Heart left ventricle (tissue), 16 donors: Measurements from ENCODE around the gene SDSL. TPM values are rescaled to one million over a fixed set of nuclear protein-coding genes. Genes with fewer than 3 reads are reported as not detected.

Source experiments
- ATAC-seq, 4 donors: fragments of 200-7000 bp; cut with Tn5 transposase; one replicate each; pipeline ENCODE4 v1.9.1; 2020 to 2022; ENCODE audit warnings: moderate library complexity in 4 of 4, mild to moderate bottlenecking in 3 of 4, moderate number of reproducible peaks in 1 of 4
- DNase-seq, 5 donors: peaks; one replicate each; pipeline ENCODE4 v3.0.0-alpha.2; 2020
- H3K27ac ChIP-seq, 12 donors: fragments of 200-600 bp; sonication (generic) in 4 of 12; one replicate each; pipeline versions ENCODE4 v1.5.0 to v1.8.0; 2016 to 2022; ENCODE audit warnings: mild to moderate bottlenecking in 2 of 12
- H3K27me3 ChIP-seq, 9 donors: fragments of 200-600 bp; sonication (generic) in 2 of 9; one replicate each; pipeline versions ENCODE4 v1.5.1 to v1.8.0; 2016 to 2022; ENCODE audit warnings: mild to moderate bottlenecking in 3 of 9
- H3K36me3 ChIP-seq, 9 donors: fragments of 200-600 bp; sonication (generic) in 2 of 9; one replicate each; pipeline versions ENCODE4 v1.5.0 to v1.8.0; 2018 to 2022; ENCODE audit warnings: mild to moderate bottlenecking in 2 of 9
- H3K4me1 ChIP-seq, 12 donors: fragments of 200-600 bp; sonication (generic) in 4 of 12; one replicate each; pipeline versions ENCODE4 v1.5.0 to v1.8.0; 2016 to 2022; ENCODE audit warnings: mild to moderate bottlenecking in 3 of 12
- H3K4me3 ChIP-seq, 12 donors: fragments of 200-600 bp; sonication (generic) in 4 of 12; one replicate each; pipeline versions ENCODE4 v1.5.0 to v1.8.0; 2017 to 2022; ENCODE audit warnings: mild to moderate bottlenecking in 9 of 12, moderate library complexity in 4 of 12
- H3K9me3 ChIP-seq, 12 donors: fragments of 200-600 bp; sonication (generic) in 4 of 12; one replicate each; pipeline versions ENCODE4 v1.5.0 to v1.8.0; 2016 to 2022; ENCODE audit warnings: mild to moderate bottlenecking in 1 of 12
- CTCF ChIP-seq, 12 donors: fragments of 200-600 bp; sonication (generic) in 4 of 12; IDR thresholded peaks; one replicate each; pipeline versions ENCODE4 v1.5.0 to v1.8.0; 2018 to 2022; ENCODE audit warnings: antibody characterized with exemption in 12 of 12, mild to moderate bottlenecking in 5 of 12
- POLR2A ChIP-seq, 2 donors: fragments of 450-650 bp; IDR thresholded peaks; one replicate each; pipeline ENCODE4 v1.6.1; 2017; ENCODE audit warnings: antibody characterized with exemption in 2 of 2, mild to moderate bottlenecking in 2 of 2, moderate library complexity in 2 of 2
- WGBS, 4 donors: extraction: QIAGEN DNeasy Blood & Tissue Kit in 2 of 4; methylation state at CpG; one replicate each; pipeline versions ENCODE4 v1.1.5 to v1.1.7; 2013 to 2018; 5-methylcytosine and 5-hydroxymethylcytosine counted together
- intact Hi-C, 10 donors: fragments of 100-400 bp; cut with DNase I; formaldehyde crosslinking; loops; one replicate each; pipeline versions ENCODE4 v1.11.1 to v1.14.2; 2022
- long read RNA-seq, 3 donors: library from polyadenylated mRNA; unstranded; transcript quantifications; one replicate each; pipeline ENCODE4 v2.0.0, GENCODE V29; 2020 to 2021
- polyA plus RNA-seq, 2 donors: library from polyadenylated mRNA; stranded (reverse); fragments of 200-250 nt; gene quantifications; one replicate each; pipeline ENCODE4 v1.2.3, GENCODE V29; 2013
- total RNA-seq, 9 donors: library from RNA; depleted of rRNA in 2 of 9; stranded (reverse); fragments of >200 nt in 2 of 9; fragmentation: NEBNext Ultra II Directional in 3 of 9; extraction: Animal tissue kit (Norgen Biotek cat#: 25700) in 3 of 9; gene quantifications; one replicate each; pipeline versions ENCODE4 v1.1.0 to v1.2.4, GENCODE V29; 2016 to 2023
- donor health status: ischemic (EF 13 %, LVEDD 7.1; RV severe dilation, severe dysfunction).
- donor health status: healthy with polysubstance abuse.
- donor health status: DM: no; HTN: yes; CAD: no.
- donor health status: DM: no; HTN: no; CAD: no.
- donor health status: ischemic (EF 25% LVEDD 6.9; RV normal size, moderate dysfunction).
- donor health status: ischemic (EF 25% LVEDD 5.7; RV mildly dilated, moderate dysfunction).
- donor health status: healthy.
- donor health status: DM: yes; HTN: yes; CAD: no.
- donor health status: ischemic (EF 35%, LVEDD 5.7; RV mildly dilated, moderate dysfunction).
- donor health status: nonischemic (EF 11% LVEDD 7.7; RV severe dilation, severe dysfunction).
- donor health status: DM: yes; HTN: yes; CAD: no.
- donor health status: PGD.
- donor health status: ischemic (EF 29% LVEDD 5.4; RV normal size, mild dysfunction).
- donor health status: nonischemic (EF 23%, LVEDD 6.1; RV moderate dilation, normal function).

Gene SDSL
- 10 to 100 TPM in 4 of 9 donors, 1 to 10 TPM in 5; 2.6 to 21.0 (median 7.9) TPM for total RNA-seq
- polyA plus RNA-seq = 1 to 10 TPM; 2.5 to 3.3 TPM
- long read RNA-seq, donor 1, transcript SDSL-202 (8 exons, 1,449 nt) = major isoform, 11 of 12 reads
- long read RNA-seq, donor 1, partial matches to known transcripts = 1 of 12 reads
- long read RNA-seq, donor 1, other reads (novel, unspliced or antisense) = 0 of 12 reads
- long read RNA-seq, donor 2, transcript SDSL-202 (8 exons, 1,449 nt) = major isoform, 25 of 30 reads
- long read RNA-seq, donor 2, partial matches to known transcripts = 1 of 30 reads
- long read RNA-seq, donor 2, other reads (novel, unspliced or antisense) = 4 of 30 reads
- long read RNA-seq, donor 3, partial matches to known transcripts = 0 of 1 reads
- long read RNA-seq, donor 3, other reads (novel, unspliced or antisense) = 0 of 1 reads

- ATAC-seq (peak; percentile 76 to 95 (median 94)), DNase-seq (peak; percentile 60 to 75 (median 71))
- peak within 1 kb of the TSS in 11 of 12 donors; percentile 43 to 82 (median 58) for H3K4me3 ChIP-seq
- 11 to 20% (median 16%) methylated on average over 13 of the region's 13 CpGs for WGBS, 4 donors
- TF ChIP-seq POLR2A (IDR thresholded peaks at IDR 0.05) (no peak), CTCF (IDR thresholded peaks at IDR 0.05) (no peak)
- no peaks in the 10 kb centered on the region for H3K9me3 ChIP-seq
- H3K27ac ChIP-seq = peak within 1 kb of the TSS in 8 of 12 donors; percentile 58 to 93 (median 72)
- H3K36me3 ChIP-seq = no peaks in the 10 kb centered on the region
- no peaks in the 10 kb centered on the region for H3K27me3 ChIP-seq
- intact Hi-C loops = loop anchor here in 8 of 10 donors (5.0 to 10.0 kb wide), 5 partner anchors 107 to 227 kb away; no protein-coding TSS in a partner anchor
- peaks cover 0 to 28% (median 5%) of the 10 kb centered on the region in 12 donors for H3K4me1 ChIP-seq
These were observed at the start of gene SDSL for GRCh38 chr12:113422030-113422885. TSS of gene SDSL (plus strand) at chr12:113422380. CDS start at chr12:113427983, 5,603 bp downstream.

DNA sequence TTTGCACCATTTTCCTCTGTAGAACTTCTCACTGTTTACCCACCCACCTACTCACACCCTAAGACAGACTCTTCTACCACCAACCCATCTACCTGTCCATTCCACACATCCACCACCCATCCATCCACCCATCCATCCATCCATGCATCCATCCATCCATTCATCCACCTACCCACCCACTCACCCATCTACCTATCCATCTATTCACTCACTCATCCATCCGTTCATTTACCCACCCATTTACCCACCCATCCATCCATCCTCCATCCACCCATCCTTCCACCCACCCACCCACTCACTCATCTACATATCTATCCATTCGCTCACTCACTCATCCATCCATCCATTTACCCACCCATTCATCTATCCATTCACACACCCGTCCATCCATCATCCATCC lies 48.7 kb upstream of the SDSL start:
- Histone ChIP-seq H3K27ac (no peak overlapping the region), H3K36me3 (peaks cover 2 to 84% (median 59%) of the 10 kb centered on the region in 9 donors), H3K9me3 (no peaks in the 10 kb centered on the region), H3K27me3 (no peaks in the 10 kb centered on the region), H3K4me1 (no peaks in the 10 kb centered on the region), H3K4me3 (no peak overlapping the region)
- intact Hi-C loops = no loop called here
- ATAC-seq (no peak), DNase-seq (no peak)
- WGBS, 4 donors = 96 to 98% (median 97%) methylated on average over 3 of the region's 3 CpGs
- TF ChIP-seq CTCF (IDR thresholded peaks at IDR 0.05) (no peak), POLR2A (IDR thresholded peaks at IDR 0.05) (no peak)

DNA sequence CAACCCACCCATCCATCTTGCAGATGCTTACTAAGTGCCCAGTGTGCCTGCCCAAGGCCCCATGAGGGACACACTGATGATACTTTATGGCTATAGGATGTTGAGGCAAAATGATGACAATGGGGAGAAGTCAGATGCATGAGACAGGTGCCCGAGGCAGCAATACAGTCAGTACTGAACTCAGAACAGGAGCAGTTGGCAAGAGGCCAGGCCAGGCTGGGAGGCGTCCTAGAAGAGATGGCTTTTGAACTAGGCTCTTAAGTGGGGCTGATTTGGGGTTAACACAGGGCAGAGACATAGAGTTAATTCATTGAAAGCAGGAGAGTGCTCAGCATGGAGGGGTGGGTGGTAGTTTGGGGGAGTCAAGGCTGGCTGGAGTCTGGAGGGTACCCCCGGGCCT lies 48.2 kb upstream of the SDSL start:
- Histone ChIP-seq H3K4me1 (no peaks in the 10 kb centered on the region), H3K9me3 (no peaks in the 10 kb centered on the region), H3K4me3 (no peak overlapping the region), H3K27ac (no peak overlapping the region), H3K36me3 (peaks cover 2 to 84% (median 61%) of the 10 kb centered on the region in 9 donors), H3K27me3 (no peaks in the 10 kb centered on the region)
- intact Hi-C loops = no loop called here
- WGBS, 4 donors = 83 to 87% (median 84%) methylated on average over 3 of the region's 3 CpGs
- TF ChIP-seq POLR2A (IDR thresholded peaks at IDR 0.05) = no peak
- no peak for TF ChIP-seq CTCF (IDR thresholded peaks at IDR 0.05)
- no peak for ATAC-seq
- peak in 1 of 5 donors; percentile 56 for DNase-seq
